Nucleus accumbens (tissue), 56 donors: ENCODE measurements around the gene PRICKLE1.

Experiments
- DNase-seq, 56 donors: peaks; one replicate each; lab custom pipeline; 2025; lab: John Stamatoyannopoulos, UW

Gene PRICKLE1

DNA sequence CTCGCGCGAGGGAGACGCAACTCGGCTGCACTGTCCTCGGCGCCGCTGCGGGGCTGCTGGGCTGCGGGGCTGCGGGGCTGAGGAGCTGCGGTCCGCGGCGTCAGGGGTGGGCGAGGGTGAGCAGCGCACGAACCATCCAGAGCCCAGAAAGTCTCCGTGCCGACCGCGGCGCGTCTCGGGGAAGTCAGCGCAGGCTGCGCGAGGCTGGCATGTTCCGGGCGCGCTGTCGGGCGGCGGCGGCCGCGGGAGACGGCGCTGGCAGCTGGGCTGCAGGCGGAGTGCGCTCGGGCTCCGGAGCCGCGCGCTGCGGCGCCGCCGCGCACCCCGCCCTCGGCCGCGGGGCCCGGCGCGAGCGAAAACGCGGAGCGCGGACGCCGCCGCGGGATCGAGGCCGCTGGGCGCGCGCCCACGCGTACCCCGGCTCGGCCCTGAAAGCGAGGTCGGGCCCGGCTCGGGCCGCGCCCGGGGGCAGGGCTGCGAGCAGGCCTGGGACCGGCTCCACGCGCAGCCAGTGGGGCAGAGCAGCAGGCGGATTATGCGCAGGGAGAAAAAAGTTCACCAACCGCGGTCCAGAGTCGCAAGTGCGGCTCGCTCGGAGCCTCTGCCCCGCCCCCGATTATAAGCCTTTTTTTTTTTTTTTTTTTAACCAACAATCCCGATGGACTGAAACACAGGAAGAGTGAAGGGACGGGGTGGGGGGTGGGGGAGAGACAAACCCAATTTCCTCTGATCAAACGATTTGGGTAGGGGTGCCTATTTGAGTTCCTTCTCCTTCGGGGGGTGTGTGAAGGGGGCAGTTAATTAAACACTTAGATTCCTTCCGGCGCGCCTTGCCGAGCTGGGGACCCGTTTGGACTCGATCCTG, at the start of gene PRICKLE1:
Gene PRICKLE1 (minus strand): TSS at position 282 of the 865 bp plus-strand sequence. CDS start 117,230 bp downstream, outside the sequence.
- peak in 9 of 56 donors; percentile 14 to 52 (median 37) for DNase-seq

DNA sequence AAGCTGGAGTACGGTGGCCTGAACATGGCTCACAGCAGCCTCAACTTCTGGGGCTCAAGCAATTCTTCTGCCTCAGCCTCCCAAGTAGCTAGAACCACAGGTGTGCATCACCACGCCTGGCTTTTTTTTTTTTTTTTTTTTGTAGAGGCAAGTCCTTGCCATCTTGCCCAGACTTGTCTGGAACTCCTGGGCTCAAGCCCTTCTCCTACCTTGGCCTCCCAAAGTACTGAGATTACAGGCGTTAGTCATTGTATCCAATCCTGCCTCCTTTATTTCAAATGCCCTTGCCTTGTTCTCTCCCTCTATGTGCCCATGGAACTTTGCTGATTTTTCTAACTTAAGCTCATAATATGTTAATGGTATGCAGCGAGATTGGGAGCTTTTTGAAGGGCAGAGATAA, 49.2 kb upstream of the PRICKLE1 start:
- DNase-seq, result no peak

DNA sequence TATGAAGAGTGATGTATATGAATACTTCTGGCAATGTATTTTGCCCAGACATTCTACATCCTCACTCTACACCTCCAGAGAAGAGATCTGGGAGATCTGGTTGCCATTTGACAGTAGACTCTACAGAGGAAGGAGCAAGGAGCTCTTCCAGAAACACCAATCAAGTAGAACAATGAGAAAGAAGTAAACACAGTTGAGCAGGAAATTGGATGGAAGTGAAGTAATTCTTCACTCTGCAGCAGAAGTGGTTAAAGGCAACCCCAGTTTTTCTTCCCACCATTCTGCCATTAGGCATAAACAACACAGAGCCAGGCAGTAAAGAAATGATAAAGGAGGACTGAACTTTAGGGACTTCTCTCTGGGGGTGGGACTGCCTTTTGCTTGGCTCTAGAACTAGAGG, 48.5 kb upstream of the PRICKLE1 start:
- DNase-seq, result no peak

DNA sequence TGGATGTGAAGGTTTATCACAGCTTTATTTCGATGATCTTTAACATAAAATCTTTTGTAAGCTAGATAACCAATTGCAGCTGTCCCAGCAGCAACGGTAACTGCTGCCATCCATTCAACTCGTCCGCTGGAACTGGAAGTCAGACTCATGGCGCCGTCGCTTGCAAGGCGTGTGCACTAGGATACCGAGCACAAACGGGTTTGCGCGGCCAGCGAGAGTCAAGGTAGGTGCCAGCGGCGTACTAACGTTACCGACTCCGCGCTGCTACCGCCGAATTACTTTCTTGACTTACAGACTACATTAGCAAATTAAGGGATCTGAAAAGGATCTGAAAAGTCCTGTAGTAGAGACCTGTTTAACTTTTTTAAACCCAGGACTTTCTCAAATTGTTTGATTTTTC, 47.4 kb upstream of the PRICKLE1 start:
- no peak for DNase-seq

DNA sequence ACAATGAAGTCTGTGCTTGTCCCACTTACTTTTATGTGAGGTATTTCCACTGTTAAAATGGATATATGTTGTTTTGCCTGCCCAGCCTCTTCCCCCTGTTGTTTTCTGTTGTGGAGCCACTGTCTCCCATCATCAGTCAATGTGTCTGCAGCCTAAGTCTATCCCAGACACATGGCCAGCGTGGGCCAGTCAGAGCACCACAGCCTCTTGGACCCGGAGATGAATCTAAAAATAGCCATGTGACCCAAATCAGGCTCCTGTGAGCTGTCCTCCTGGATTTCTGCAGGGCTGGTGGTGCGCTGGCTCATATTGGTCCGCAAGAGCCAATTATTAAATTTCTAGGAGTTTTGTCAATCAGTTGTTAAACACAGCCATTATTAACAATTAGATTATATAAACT, 44.0 kb upstream of the PRICKLE1 start:
- no peak for DNase-seq

DNA sequence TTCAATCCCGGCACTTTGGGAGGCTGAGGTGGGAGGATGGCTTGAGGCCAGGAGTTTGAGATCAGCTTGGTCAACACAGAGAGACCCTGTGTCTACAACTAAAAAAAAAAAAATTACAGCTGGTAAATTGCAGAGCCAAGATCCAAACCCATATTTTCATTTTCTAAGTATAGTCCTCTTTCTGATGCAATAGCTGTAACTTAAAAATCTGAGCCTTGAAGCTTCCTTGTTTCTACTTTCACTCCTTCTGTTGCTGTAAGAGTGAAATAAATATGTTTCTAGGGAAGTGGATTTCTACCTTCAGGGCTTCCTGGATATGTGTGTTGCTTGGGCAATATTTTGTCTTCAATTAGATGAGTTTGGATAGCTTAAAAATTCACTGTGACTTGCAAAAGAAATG, 42.0 kb upstream of the PRICKLE1 start:
- no peak for DNase-seq

DNA sequence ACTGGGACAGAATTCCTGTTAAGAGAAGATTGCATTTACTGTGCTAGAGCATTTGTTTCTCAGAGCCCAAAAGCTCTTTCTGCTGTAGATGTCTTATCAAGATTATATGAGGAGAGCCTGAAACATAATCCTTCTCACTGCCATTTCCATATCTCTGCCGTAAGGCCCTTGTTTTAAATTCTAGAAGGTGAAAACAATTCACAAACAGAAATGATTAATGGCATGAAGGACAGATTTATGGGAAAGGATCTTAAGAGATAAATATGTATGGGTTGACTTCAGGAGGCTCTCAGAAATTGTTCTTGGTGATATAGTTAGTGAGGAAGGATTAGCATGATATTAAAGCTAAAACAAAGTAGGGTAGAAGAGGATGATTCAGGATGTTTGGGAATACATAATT, 40.8 kb upstream of the PRICKLE1 start:
- no peak for DNase-seq

DNA sequence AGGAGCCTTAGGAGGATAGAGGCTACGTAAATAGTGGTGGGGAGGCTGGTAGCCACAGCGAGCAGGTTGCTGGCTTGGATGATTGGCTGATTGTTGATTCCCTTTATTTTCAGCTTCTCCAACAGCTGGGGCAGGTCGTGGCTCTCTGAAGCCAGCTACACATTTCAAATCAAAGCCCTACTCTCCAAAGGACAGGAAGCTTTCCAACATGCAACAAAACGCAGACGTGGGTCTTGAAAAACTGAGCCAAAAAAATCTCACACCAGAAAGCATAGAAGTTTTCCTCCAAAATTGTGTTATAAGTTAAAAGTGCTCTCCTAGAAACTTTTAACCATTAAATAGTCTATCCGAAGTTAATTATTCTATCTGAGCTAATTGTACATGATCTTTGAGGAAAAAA, 37.6 kb upstream of the PRICKLE1 start:
- no peak for DNase-seq

DNA sequence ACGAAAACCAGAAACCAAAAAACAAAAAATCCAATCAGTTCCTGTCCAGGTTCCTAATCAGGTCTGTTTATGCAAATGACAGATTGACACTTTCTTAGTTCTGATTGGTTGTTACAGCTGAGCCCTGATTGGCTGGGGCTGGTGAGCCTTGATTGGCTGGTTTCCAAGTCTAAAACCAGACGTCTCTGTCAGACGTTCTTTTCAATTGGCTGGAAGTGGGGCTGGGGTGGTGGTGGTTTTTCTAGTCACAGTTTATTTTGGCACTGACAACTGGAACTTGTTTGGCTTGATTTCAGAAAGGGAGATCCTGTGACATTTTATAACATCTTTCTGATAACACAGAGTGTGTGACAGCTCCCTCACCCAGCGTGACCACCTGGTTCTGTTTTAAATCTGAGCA, 36.1 kb upstream of the PRICKLE1 start:
- no peak for DNase-seq

DNA sequence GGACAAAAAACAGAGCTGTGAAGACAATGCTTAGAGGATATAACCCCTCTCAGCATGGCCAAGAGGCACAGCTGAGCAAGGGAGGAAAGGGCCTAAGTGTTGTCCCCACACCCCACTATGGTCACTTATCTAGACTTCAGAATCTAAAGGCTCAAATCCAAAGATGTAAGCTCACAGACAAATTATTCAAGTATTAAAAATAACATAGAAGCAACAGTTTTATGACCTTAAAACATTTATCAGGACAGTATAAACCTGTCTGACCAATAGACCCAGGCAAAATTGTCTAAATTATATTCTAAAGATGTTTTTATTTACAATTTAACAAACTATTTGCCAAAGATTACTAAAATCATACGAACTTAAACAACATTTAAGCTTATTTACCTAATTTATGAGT, 28.1 kb upstream of the PRICKLE1 start:
- no peak for DNase-seq

DNA sequence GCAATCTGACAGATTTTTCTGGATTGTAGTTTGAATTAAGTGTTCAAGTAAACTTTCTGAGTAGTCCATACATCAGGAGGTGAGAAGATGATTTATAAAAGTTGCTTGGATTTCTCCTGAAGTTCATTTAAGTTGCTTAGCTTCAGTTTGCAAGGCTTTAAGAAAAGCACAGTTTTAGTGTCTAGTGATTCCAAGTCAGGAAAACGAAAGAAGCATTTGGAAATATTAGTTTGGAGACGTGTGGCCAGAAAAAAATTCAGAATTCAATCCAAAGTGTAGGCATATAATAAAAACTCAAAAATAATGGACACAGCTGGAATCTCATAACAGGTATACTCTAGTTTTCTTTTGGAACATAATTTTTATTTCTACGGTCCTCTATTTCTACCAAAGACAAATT, 25.5 kb upstream of the PRICKLE1 start:
- no peak for DNase-seq

DNA sequence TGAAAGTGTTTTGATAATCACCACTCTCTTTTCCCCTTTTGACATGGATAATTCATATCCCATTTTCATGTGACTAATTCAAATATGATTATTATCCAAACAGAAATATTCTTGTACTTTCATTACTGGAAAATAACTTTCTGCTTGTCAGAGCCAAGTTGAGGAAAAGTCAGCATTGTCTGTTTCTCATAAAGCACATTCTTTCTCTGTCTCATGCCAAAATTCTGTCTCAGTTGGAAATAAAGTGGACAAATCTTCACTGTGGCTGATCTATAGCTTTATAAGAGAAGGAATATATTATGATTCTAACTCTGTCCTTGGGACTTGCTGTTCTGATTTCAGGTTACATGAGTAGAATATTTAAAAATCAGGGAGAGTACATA, 22.7 kb upstream of the PRICKLE1 start:
- no peak for DNase-seq

DNA sequence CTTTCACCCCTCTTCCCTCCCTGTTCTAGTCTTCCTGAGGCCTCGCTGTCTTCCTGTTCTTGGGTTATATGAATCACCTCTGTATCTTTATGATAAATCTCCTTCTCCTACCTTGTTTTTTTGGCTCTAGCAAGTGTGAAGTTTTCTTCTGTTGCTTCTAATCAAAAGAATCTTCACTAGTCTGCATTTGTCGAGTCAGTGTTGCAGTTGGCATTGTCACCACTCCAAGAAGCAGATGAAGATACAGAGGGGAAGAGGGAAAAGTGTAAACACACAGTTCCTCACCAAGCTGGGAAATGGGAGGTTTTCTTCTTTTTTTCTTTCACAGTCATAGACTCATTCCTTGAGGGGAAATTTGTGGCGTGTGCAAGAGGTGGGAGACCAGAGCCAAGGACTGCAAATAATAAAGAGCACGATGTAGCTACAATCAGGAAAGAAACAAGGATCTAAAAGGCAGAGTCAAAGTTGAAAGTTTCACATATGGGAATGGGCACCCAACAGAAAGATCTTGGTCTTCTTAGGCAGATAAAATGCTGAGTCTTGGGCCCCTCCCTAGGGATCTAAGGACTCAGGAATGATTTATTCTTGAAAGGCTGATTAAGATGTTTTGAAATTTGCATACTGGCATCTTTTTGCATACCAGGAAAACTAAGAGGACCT, 22.2 kb upstream of the PRICKLE1 start:
- DNase-seq, result no peak

DNA sequence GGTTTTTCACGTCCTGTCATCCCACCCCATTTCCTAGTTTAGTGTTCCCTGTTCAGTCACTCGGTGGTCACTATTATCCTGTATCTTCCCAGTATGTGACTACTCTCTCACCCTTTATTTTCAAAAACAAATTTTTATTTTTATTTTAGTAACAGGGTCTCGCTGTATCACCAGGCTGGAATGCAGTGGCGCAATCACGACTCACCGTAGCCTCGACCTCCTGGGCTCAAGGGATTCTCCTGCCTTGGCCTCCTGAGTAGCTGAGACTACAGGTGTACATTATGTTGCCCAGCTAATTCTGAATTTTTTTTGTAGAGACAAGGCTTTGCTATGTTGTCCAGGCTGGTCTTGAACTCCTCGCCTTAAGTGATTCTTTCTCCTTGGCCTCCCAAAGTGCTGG, 20.1 kb upstream of the PRICKLE1 start:
- no peak for DNase-seq

DNA sequence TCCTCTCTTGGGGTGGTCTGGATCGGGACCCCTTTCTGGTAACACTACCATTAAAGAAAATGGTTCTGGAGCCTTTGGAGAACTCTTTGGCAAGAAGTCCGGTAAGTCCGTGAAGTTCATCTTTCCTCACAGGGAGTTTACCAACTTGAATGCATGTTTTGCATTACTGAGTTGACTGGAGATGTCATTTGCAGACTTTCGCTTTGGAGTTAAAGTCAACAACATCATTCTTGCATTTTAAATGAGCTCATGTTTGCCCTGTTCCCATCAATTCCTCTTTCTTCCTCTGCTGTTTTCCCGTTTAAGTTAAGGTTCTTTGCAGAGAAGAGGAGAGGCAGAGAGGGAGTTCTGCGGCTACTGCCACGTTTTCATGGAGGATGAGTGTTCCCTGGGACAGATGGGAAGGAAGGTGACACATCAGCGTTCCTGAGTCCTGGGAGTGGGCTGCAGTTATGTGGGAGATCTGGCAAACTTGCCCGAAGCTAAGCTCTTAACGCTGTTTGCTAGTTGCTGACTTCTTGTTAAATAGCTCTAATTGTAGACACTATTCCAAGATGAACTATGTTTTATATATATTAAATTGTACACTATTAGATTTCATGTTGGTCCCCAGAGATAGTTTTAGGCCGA, 18.8 kb upstream of the PRICKLE1 start:
- DNase-seq, result no peak

DNA sequence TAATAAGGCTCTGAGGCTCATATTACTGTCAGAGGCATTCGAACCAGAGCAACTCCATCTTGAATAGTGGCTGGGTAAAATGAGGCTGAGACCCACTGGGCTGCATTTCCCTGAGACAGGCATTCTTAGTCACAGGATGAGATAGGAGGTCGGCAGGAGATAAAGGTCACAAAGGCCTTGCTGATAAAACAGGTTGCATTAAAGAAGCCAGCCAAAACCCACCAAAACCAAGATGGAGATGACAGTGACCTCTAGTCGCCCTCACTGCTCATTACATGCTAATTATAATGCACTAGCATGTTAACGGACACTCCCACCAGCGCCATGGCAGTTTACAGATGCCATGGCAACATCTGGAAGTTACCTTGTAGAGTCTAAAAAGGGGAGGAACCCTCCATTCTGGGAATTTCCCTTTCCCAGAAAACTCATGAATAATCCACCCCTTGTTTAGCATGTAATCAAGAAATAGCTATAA, 18.1 kb upstream of the PRICKLE1 start:
- DNase-seq, result no peak

DNA sequence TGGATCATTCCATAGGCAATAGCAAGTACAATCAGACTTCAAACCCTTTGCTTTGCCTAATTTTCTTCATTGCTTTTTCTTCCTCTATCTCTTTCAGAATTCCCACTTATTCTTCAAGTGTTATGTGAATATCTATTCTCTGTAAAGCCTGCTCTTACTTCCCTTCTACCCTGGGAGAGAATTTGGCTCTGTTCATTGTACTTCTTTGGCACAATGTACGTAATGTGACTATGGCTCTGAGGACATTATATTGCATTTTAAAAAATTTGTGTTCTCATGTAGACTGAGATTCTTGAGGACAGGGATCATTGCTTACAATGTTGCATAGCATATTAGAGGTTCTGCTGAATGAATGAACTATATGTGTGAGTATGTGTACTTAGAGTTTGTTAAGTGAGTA, 16.9 kb upstream of the PRICKLE1 start:
- no peak for DNase-seq

DNA sequence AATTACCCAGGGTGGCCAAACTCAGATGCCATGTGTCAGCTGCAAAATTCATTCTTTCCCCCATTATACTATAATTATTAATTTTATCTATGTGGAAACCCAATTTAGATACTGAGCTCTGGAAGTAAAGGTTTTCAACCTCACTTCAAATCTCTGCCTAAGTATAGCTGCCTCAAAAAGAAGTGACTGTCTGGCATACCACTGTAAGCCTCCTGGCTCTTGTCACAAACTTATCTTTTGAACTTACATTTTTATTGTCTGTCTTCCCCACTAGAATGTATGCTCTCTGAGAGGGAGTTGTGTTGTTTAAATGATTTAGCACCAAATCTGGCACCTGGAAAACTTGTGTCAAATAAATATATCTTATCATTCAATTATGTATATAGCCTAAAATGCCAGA, 16.1 kb upstream of the PRICKLE1 start:
- no peak for DNase-seq

DNA sequence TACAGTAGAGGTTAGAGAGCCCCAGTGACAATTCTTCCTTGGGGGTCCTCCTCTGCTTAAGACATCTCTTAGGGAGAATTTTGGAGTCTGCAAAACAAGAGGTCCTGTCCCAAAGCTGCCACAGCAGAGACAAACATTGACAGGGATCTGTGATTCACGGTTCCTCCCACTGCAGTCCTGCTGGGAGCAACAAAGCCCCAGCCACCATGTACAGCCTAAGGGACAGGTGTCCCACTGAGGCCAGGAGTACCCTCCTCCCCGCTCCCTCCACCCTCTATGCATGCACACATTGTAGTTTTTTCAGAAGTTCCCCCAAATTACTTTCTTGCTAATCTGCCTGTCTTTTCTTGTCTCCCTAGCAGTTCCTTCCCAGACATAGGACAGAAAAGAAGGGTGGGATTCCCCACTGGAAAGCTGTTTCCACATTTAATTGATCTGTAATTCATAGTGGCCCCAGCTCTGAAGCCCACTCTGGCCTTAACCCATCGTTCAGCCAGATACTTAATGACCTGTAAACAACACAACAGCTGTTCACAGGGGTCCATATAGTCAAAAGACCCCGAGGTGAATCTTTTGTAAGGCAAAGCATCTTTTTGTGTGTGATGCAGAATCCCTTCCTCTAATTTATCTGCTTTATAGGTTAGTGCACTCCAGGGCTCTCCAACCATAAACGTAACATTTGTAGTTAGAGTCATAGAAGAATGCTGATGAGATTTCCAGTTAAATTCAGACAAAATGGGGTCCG, 13.9 kb upstream of the PRICKLE1 start:
- DNase-seq, result no peak

DNA sequence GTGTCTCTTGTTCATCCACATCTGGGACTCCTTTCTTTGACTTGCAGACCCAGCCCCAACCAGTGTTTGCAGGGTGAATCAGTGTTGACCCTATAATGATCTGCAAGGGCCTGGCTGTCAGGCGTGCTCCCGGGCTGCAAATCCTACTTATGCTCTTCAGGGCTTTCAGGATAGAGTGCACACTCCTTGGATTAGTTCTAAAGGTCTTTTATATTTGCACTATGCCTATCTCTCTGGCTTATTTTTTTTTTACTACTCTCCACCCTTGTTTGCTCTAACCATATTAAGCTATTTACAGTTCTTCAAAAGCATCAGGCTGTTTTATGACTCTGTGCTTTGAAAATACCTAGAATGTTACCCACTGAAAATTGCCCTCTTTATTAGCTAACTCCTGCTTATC, 4.3 kb upstream of the PRICKLE1 start:
- no peak for DNase-seq
